ENCODE data around the gene TOMM7. TPM values are rescaled to one million over a fixed set of nuclear protein-coding genes. Genes with fewer than 3 reads are reported as not detected.
A peak's percentile ranks its signal among the peaks of the same experiment; 100 is the strongest.
"Not testable (repeated sequence)": the region's sequence is repeated elsewhere in the genome, so short reads cannot be mapped to it uniquely, and the experiment has no call there.

TOMM7 gene
- total RNA-seq, 2 donors from 2014 or later = 95.0 to 123 TPM

- TF ChIP-seq CTCF (IDR thresholded peaks at IDR 0.05) = no peak
- H3K27ac ChIP-seq = no peak overlapping the region
- H3K4me1 ChIP-seq (ENCODE audit: control insufficient read depth in 1 of 2, low read depth in 2 of 2) = peaks cover 0 to 15% of the 10 kb centered on the region in 2 donors
- ATAC-seq (ENCODE audit: insufficient number of reproducible peaks, low FRiP score, low read depth) (no peak), DNase-seq (ENCODE audit: low spot score) (no peak)
- no peaks in the 10 kb centered on the region for H3K27me3 ChIP-seq (replicated peaks; ENCODE audit: insufficient read depth)
- H3K4me3 ChIP-seq = no peak overlapping the region
- no peaks in the 10 kb centered on the region for H3K9me3 ChIP-seq
- no peaks in the 10 kb centered on the region for H3K36me3 ChIP-seq
Measured at GRCh38 chr7:22837308-22837707, 14.7 kb upstream of the TOMM7 start.

GRCh38 chr7:22836506-22836905 lies 13.9 kb upstream of the TOMM7 start:
- H3K36me3 ChIP-seq; ATAC-seq (ENCODE audit: insufficient number of reproducible peaks, low FRiP score, low read depth); H3K9me3 ChIP-seq; H3K27me3 ChIP-seq (replicated peaks; ENCODE audit: insufficient read depth); H3K4me3 ChIP-seq; H3K27ac ChIP-seq; DNase-seq (ENCODE audit: low spot score): not testable (repeated sequence)
- peaks cover 0 to 15% of the 10 kb centered on the region in 2 donors for H3K4me1 ChIP-seq (ENCODE audit: control insufficient read depth in 1 of 2, low read depth in 2 of 2)

GRCh38 chr7:22833957-22834356 lies 11.3 kb upstream of the TOMM7 start:
- H3K36me3 ChIP-seq = no peaks in the 10 kb centered on the region
- peaks cover 0 to 15% of the 10 kb centered on the region in 2 donors for H3K4me1 ChIP-seq (ENCODE audit: control insufficient read depth in 1 of 2, low read depth in 2 of 2)
- no peak for TF ChIP-seq CTCF (IDR thresholded peaks at IDR 0.05)
- H3K4me3 ChIP-seq = peak overlapping the region; percentile 13
- H3K27ac ChIP-seq = no peak overlapping the region
- no peaks in the 10 kb centered on the region for H3K9me3 ChIP-seq
- no peaks in the 10 kb centered on the region for H3K27me3 ChIP-seq (replicated peaks; ENCODE audit: insufficient read depth)
- ATAC-seq (ENCODE audit: insufficient number of reproducible peaks, low FRiP score, low read depth) = no peak
- DNase-seq (ENCODE audit: low spot score) = no peak

- Histone ChIP-seq H3K4me3 (no peak overlapping the region), H3K27ac (no peak overlapping the region)
- no peak for ATAC-seq (ENCODE audit: insufficient number of reproducible peaks, low FRiP score, low read depth)
Measured at GRCh38 chr7:22833113-22833855, 10.6 kb upstream of the TOMM7 start.

GRCh38 chr7:22832401-22832800 lies 9.8 kb upstream of the TOMM7 start:
- H3K27me3 ChIP-seq (replicated peaks; ENCODE audit: insufficient read depth) = no peaks in the 10 kb centered on the region
- no peak for ATAC-seq (ENCODE audit: insufficient number of reproducible peaks, low FRiP score, low read depth)

More at GRCh38 chr7:22833113-22833855, 10.6 kb upstream of the TOMM7 start:
- no peaks in the 10 kb centered on the region for H3K36me3 ChIP-seq
- no peak for DNase-seq (ENCODE audit: low spot score)
- TF ChIP-seq CTCF (IDR thresholded peaks at IDR 0.05) = no peak
- no peaks in the 10 kb centered on the region for H3K27me3 ChIP-seq (replicated peaks; ENCODE audit: insufficient read depth)
- H3K4me1 ChIP-seq (ENCODE audit: control insufficient read depth in 1 of 2, low read depth in 2 of 2) = peaks cover 0 to 15% of the 10 kb centered on the region in 2 donors
- no peaks in the 10 kb centered on the region for H3K9me3 ChIP-seq

More at GRCh38 chr7:22832401-22832800, 9.8 kb upstream of the TOMM7 start:
- Histone ChIP-seq H3K9me3 (no peaks in the 10 kb centered on the region), H3K4me1 (ENCODE audit: control insufficient read depth in 1 of 2, low read depth in 2 of 2) (peaks cover 0 to 15% of the 10 kb centered on the region in 2 donors), H3K4me3 (no peak overlapping the region), H3K36me3 (no peaks in the 10 kb centered on the region), H3K27ac (no peak overlapping the region)
- DNase-seq (ENCODE audit: low spot score) = no peak
- TF ChIP-seq CTCF (IDR thresholded peaks at IDR 0.05) = no peak
